SK-N-SH (cell line): ENCODE measurements around the gene SPOCK1.

Source experiments
- ELF1 ChIP-seq: IDR thresholded peaks from 2 replicates; pipeline ENCODE4 v1.4.0; 2012
- FOXM1 ChIP-seq: IDR thresholded peaks from 2 replicates; pipeline ENCODE4 v1.4.0; 2012; ENCODE audit warnings: low read depth, mild to moderate bottlenecking
- GABPA ChIP-seq: IDR thresholded peaks from 2 replicates; pipeline ENCODE4 v1.4.0; 2012; ENCODE audit warnings: low read depth, mild to moderate bottlenecking
- NRF1 ChIP-seq: IDR thresholded peaks from 2 replicates; pipeline ENCODE4 v1.6.1; 2012; ENCODE audit warnings: low read depth, mild to moderate bottlenecking, low read length
- RAD21 ChIP-seq: IDR thresholded peaks from 2 replicates; pipeline ENCODE4 v1.6.1; 2012; ENCODE audit warnings: mild to moderate bottlenecking, low read length

GRCh38 chr5:137136991-137137632 lies 362.0 kb downstream of the SPOCK1 start:
- TF ChIP-seq FOXM1: no peak
- TF ChIP-seq GABPA: no peak
- TF ChIP-seq ELF1: no peak
- TF ChIP-seq RAD21: no peak
- TF ChIP-seq NRF1: no peak
